SK-N-SH treated with all-trans-retinoic acid at 6 μM for 48 hours (cell line): Measurements from ENCODE around the gene CHST11.

ENCODE experiments used
- ATAC-seq: fragments of 200-7000 bp; cut with Tn5 transposase; 3 replicates; pipeline ENCODE4 v1.9.1; 2020; ENCODE audit warnings: mild to moderate bottlenecking, moderate library complexity
- ARNTL ChIP-seq: fragments of 450-650 bp; formaldehyde crosslinking; IDR thresholded peaks from 2 replicates; pipeline ENCODE4 v1.5.0; 2020; ENCODE audit warnings: low read depth, mild to moderate bottlenecking, moderate library complexity, borderline replicate concordance
- BACH2 ChIP-seq: fragments of 250-450 bp; sonication (Bioruptor Pico); IDR thresholded peaks from 2 replicates; pipeline ENCODE4 v1.9.0; 2021; ENCODE audit warnings: mild to moderate bottlenecking, borderline replicate concordance
- CSDC2 ChIP-seq: fragments of 250-450 bp; sonication (Bioruptor Pico); IDR thresholded peaks from 2 replicates; pipeline ENCODE4 v1.5.0; 2020; ENCODE audit warnings: mild to moderate bottlenecking, moderate library complexity
- CSRNP3 ChIP-seq: fragments of 250-450 bp; sonication (Bioruptor Pico); IDR thresholded peaks from 2 replicates; pipeline ENCODE4 v1.5.1; 2021; ENCODE audit warnings: mild to moderate bottlenecking, moderate library complexity
- ESRRG ChIP-seq: fragments of 250-450 bp; sonication (Bioruptor Pico); IDR thresholded peaks from 2 replicates; pipeline ENCODE4 v1.6.1; 2021; ENCODE audit warnings: mild to moderate bottlenecking
- GLIS3 ChIP-seq: fragments of 250-450 bp; sonication (Bioruptor Pico); IDR thresholded peaks from 2 replicates; pipeline ENCODE4 v1.5.0; 2020; ENCODE audit warnings: mild to moderate bottlenecking, moderate library complexity
- ISL1 ChIP-seq: fragments of 250-450 bp; sonication (Bioruptor Pico); IDR thresholded peaks from 2 replicates; pipeline ENCODE4 v2.1.2; 2022; ENCODE audit warnings: mild to moderate bottlenecking, moderate library complexity
- OSR1 ChIP-seq: fragments of 250-450 bp; sonication (Bioruptor Pico); IDR thresholded peaks from 2 replicates; pipeline ENCODE4 v1.8.0; 2022; ENCODE audit warnings: moderate library complexity, mild to moderate bottlenecking, inconsistent platforms
- PATZ1 ChIP-seq: fragments of 250-450 bp; sonication (Bioruptor Pico); IDR thresholded peaks from 2 replicates; pipeline ENCODE4 v1.8.0; 2020; ENCODE audit warnings: mild to moderate bottlenecking, moderate library complexity, borderline replicate concordance
- POU6F1 ChIP-seq: fragments of 250-450 bp; sonication (Bioruptor Pico); IDR thresholded peaks from 2 replicates; pipeline ENCODE4 v1.8.0; 2021; ENCODE audit warnings: low read depth, mild to moderate bottlenecking, moderate library complexity, borderline replicate concordance
- PPARA ChIP-seq: fragments of 250-450 bp; sonication (Bioruptor Pico); IDR thresholded peaks from 2 replicates; pipeline ENCODE4 v1.5.0; 2020; ENCODE audit warnings: mild to moderate bottlenecking, borderline replicate concordance
- RARB ChIP-seq: fragments of 250-450 bp; sonication (Bioruptor Pico); IDR thresholded peaks from 2 replicates; pipeline ENCODE4 v1.8.0; 2021; ENCODE audit warnings: mild to moderate bottlenecking, moderate library complexity
- SNAI2 ChIP-seq: fragments of 250-450 bp; sonication (Bioruptor Pico); IDR thresholded peaks from 2 replicates; pipeline ENCODE4 v1.5.0; 2020; ENCODE audit warnings: mild to moderate bottlenecking, moderate library complexity
- TCF4 ChIP-seq: fragments of 250-450 bp; sonication (Bioruptor Pico); IDR thresholded peaks from 2 replicates; pipeline ENCODE4 v1.8.0; 2021; ENCODE audit warnings: mild to moderate bottlenecking, moderate library complexity, borderline replicate concordance
- TOX ChIP-seq: fragments of 250-450 bp; sonication (Bioruptor Pico); IDR thresholded peaks from 2 replicates; pipeline ENCODE4 v1.8.0; 2021; ENCODE audit warnings: mild to moderate bottlenecking, moderate library complexity, borderline replicate concordance
- TSHZ2 ChIP-seq: fragments of 250-450 bp; sonication (Bioruptor Pico); IDR thresholded peaks from 2 replicates; pipeline ENCODE4 v1.5.0; 2020; ENCODE audit warnings: mild to moderate bottlenecking, moderate library complexity
- ZC3H10 ChIP-seq: fragments of 250-450 bp; sonication (Bioruptor Pico); IDR thresholded peaks from 2 replicates; pipeline ENCODE4 v1.5.1; 2021; ENCODE audit warnings: mild to moderate bottlenecking, moderate library complexity
- ZFP3 ChIP-seq: fragments of 250-450 bp; sonication (Bioruptor Pico); IDR thresholded peaks from 2 replicates; pipeline ENCODE4 v1.5.0; 2020; ENCODE audit warnings: mild to moderate bottlenecking, moderate library complexity
- ZNF565 ChIP-seq: fragments of 450-650 bp; formaldehyde crosslinking; conservative IDR thresholded peaks from 2 replicates; pipeline ENCODE4 v1.5.0; 2020; ENCODE audit warnings: low read depth, mild to moderate bottlenecking, moderate library complexity
- ZNF70 ChIP-seq: fragments of 450-650 bp; formaldehyde crosslinking; IDR thresholded peaks from 2 replicates; pipeline ENCODE4 v1.5.0; 2020; ENCODE audit warnings: mild to moderate bottlenecking, moderate library complexity
- ZNF8 ChIP-seq: fragments of 450-650 bp; formaldehyde crosslinking; IDR thresholded peaks from 2 replicates; pipeline ENCODE4 v1.5.0; 2020; ENCODE audit warnings: mild to moderate bottlenecking, moderate library complexity

The CHST11 gene

GRCh38 chr12:104602896-104603295, 146.1 kb downstream of the CHST11 start:
- no peak for TF ChIP-seq PPARA
- no peak for ATAC-seq

- ATAC-seq: peak; percentile 5
- TF ChIP-seq CSRNP3 (CRISPR knock-in tag): no peak
- no peak for TF ChIP-seq ZNF565 (CRISPR knock-in tag)
- TF ChIP-seq TCF4 (CRISPR knock-in tag): no peak
- TF ChIP-seq BACH2 (CRISPR knock-in tag): no peak
- no peak for TF ChIP-seq RARB (CRISPR knock-in tag)
- no peak for TF ChIP-seq ZNF8
- no peak for TF ChIP-seq SNAI2 (CRISPR knock-in tag)
- TF ChIP-seq ZNF70 (CRISPR knock-in tag): no peak
- TF ChIP-seq ARNTL: no peak
- no peak for TF ChIP-seq OSR1
- TF ChIP-seq TSHZ2 (CRISPR knock-in tag): no peak
- TF ChIP-seq GLIS3 (CRISPR knock-in tag): no peak
- no peak for TF ChIP-seq ZC3H10 (CRISPR knock-in tag)
- no peak for TF ChIP-seq ISL1
- TF ChIP-seq CSDC2 (CRISPR knock-in tag): no peak
- TF ChIP-seq ESRRG (CRISPR knock-in tag): no peak
- TF ChIP-seq PATZ1: no peak
These were observed 146.8 kb downstream of the CHST11 start for GRCh38 chr12:104603545-104603973.

- no peak for TF ChIP-seq ISL1
- ATAC-seq: peak; percentile 98
These were observed 147.6 kb downstream of the CHST11 start for GRCh38 chr12:104604070-104604994.

GRCh38 chr12:104604995-104605675, 148.4 kb downstream of the CHST11 start:
- no peak for ATAC-seq
- no peak for TF ChIP-seq ZNF565 (CRISPR knock-in tag)
- TF ChIP-seq, all 23 proteins: peak for 0

GRCh38 chr12:104605685-104606084, 148.9 kb downstream of the CHST11 start:
- no peak for ATAC-seq
- TF ChIP-seq CSRNP3 (CRISPR knock-in tag) (no peak), TCF4 (CRISPR knock-in tag) (no peak), ZNF70 (CRISPR knock-in tag) (no peak), CSDC2 (CRISPR knock-in tag) (no peak), POU6F1 (no peak), ZFP3 (CRISPR knock-in tag) (no peak), TOX (no peak)
- TF ChIP-seq, all 23 proteins: peak for 0
